Hippocampal formation (tissue), 2 donors: ENCODE data around the gene GORASP1.

Source experiments
- DNase-seq, 2 donors: peaks; one replicate each; lab custom pipeline; 2025; lab: John Stamatoyannopoulos, UW

GORASP1 gene

GRCh38 chr3:39107388-39108199, at the start of gene GORASP1, which contains the start of gene TTC21A:
GORASP1 (minus strand) TSS chr3:39107627; CDS start chr3:39107541, 86 bp downstream.
TTC21A (plus strand) TSS chr3:39107680; CDS start chr3:39107838, 158 bp downstream.
- peak; percentile 84 to 86 for DNase-seq

GRCh38 chr3:39156421-39156820, 49.0 kb upstream of the GORASP1 start:
- DNase-seq: no peak

GRCh38 chr3:39154280-39155021, 47.0 kb upstream of the GORASP1 start:
- no peak for DNase-seq

- no peak for DNase-seq
Observed at GRCh38 chr3:39153977-39154279, 46.5 kb upstream of the GORASP1 start.

GRCh38 chr3:39150803-39151631, 43.6 kb upstream of the GORASP1 start:
- DNase-seq: peak; percentile 35 to 58

- no peak for DNase-seq
Observed at GRCh38 chr3:39150148-39150802, 42.8 kb upstream of the GORASP1 start.

GRCh38 chr3:39149498-39150147, 42.2 kb upstream of the GORASP1 start:
- no peak for DNase-seq

- no peak for DNase-seq
Observed at GRCh38 chr3:39149059-39149455, 41.6 kb upstream of the GORASP1 start.

GRCh38 chr3:39148435-39149058, 41.1 kb upstream of the GORASP1 start:
- peak in 1 of 2 donors; percentile 17 for DNase-seq

- no peak for DNase-seq
Observed at GRCh38 chr3:39147711-39148434, 40.4 kb upstream of the GORASP1 start.

- peak in 1 of 2 donors; percentile 33 for DNase-seq
Observed at GRCh38 chr3:39146611-39147591, 39.5 kb upstream of the GORASP1 start.

- DNase-seq: no peak
Observed at GRCh38 chr3:39146083-39146501, 38.7 kb upstream of the GORASP1 start.

- no peak for DNase-seq
Observed at GRCh38 chr3:39144748-39145380, 37.4 kb upstream of the GORASP1 start.

- no peak for DNase-seq
Observed at GRCh38 chr3:39144095-39144747, 36.8 kb upstream of the GORASP1 start.

- DNase-seq: no peak
Observed at GRCh38 chr3:39143051-39143885, 35.8 kb upstream of the GORASP1 start.

- no peak for DNase-seq
Observed at GRCh38 chr3:39142067-39142466, 34.6 kb upstream of the GORASP1 start.
